ENCODE results near the gene AOC2. TPM values are rescaled to one million over a fixed set of nuclear protein-coding genes. Genes with fewer than 3 reads are reported as not detected.

The AOC2 gene
- total RNA-seq, 1 experiment from 2014 or later: 7.1 TPM

GRCh38 chr17:42849451-42850181 is 5.2 kb downstream of the AOC2 start:
- no peak overlapping the region for H3K4me3 Mint-ChIP-seq
- Histone ChIP-seq H3K14ac (ENCODE audit: insufficient read depth, low read length) (no peak overlapping the region), H2AK5ac (ENCODE audit: insufficient read length, low read length) (no peak overlapping the region), H2BK12ac (ENCODE audit: insufficient read length, low read depth, low read length) (no peak overlapping the region), H2BK20ac (ENCODE audit: low read depth, low read length, poor library complexity, severe bottlenecking) (no peak overlapping the region), H2BK120ac (ENCODE audit: low read depth, low read length, poor library complexity, severe bottlenecking) (no peak overlapping the region), H4K8ac (replicated peaks; ENCODE audit: insufficient read length, low read depth, low read length) (no peak overlapping the region), H3K79me1 (ENCODE audit: insufficient read depth, low read depth, low read length, poor library complexity, severe bottlenecking) (no peaks in the 10 kb centered on the region), H3K9ac (ENCODE audit: extremely low read depth, insufficient read length, low read length) (no peak overlapping the region), H3K79me2 (ENCODE audit: insufficient read depth, low read length) (no peaks in the 10 kb centered on the region), H3K4me2 (ENCODE audit: insufficient read depth, insufficient read length, low read length) (no peak overlapping the region), H4K5ac (ENCODE audit: insufficient read length, low read depth, low read length) (no peak overlapping the region), H3K4ac (ENCODE audit: low read depth, low read length) (no peak overlapping the region), H3K27ac (ENCODE audit: insufficient read length, low read depth, low read length) (no peak overlapping the region), H3K23me2 (ENCODE audit: insufficient read length, low read depth, low read length, poor library complexity, severe bottlenecking) (no peaks in the 10 kb centered on the region), H3K18ac (ENCODE audit: insufficient read length, low read depth, low read length) (no peak overlapping the region), H3K23ac (ENCODE audit: insufficient read length, low read depth, low read length) (no peak overlapping the region), H2BK15ac (ENCODE audit: low read depth, low read length) (no peak overlapping the region), H3K27me3 (ENCODE audit: insufficient read depth, low read length) (no peaks in the 10 kb centered on the region), H4K91ac (ENCODE audit: insufficient read length, low read depth, low read length) (no peak overlapping the region), H2AFZ (ENCODE audit: low read length) (no peak overlapping the region), H3K4me1 (ENCODE audit: insufficient read depth, low read length) (no peaks in the 10 kb centered on the region), H3K9me3 (ENCODE audit: control insufficient read depth, low read depth, low read length) (no peaks in the 10 kb centered on the region), H3T11ph (ENCODE audit: low read length) (no peak overlapping the region), H2BK5ac (ENCODE audit: insufficient read length, low read length) (no peak overlapping the region), H3K56ac (ENCODE audit: insufficient read length, low read depth, low read length) (no peak overlapping the region), H4K20me1 (ENCODE audit: control insufficient read depth, insufficient read depth, insufficient read length) (no peaks in the 10 kb centered on the region)
- no peak for TF ChIP-seq CTCF (conservative IDR thresholded peaks at IDR 0.05)
- WGBS (ENCODE audit: extremely low coverage, insufficient read length, low lambda C conversion rate): no CpG with 5 or more reads among the region's 8 CpGs
- no peak overlapping the region; a peak in 1 of 7 replicates for H3K27ac Mint-ChIP-seq
- H3K27me3 Mint-ChIP-seq (ENCODE audit: low read depth): no peaks in the 10 kb centered on the region
- H3K4me1 Mint-ChIP-seq: peaks cover 6 to 8% of the 10 kb centered on the region in 2 experiments; a peak in 2 of 4 replicates
- peaks cover 7 to 13% (median 10%) of the 10 kb centered on the region in 3 experiments; a peak in 6 of 7 replicates for H3K36me3 Mint-ChIP-seq (ENCODE audit: insufficient read depth in 1 of 3, low read depth in 3 of 3)
- DNase-seq: no peak
- no peaks in the 10 kb centered on the region; a peak in 1 of 5 replicates for H3K9me3 Mint-ChIP-seq

Measured in H9 (cell line).